ENCODE measurements around the gene HINT3.

- TF ChIP-seq, protein P1, sequence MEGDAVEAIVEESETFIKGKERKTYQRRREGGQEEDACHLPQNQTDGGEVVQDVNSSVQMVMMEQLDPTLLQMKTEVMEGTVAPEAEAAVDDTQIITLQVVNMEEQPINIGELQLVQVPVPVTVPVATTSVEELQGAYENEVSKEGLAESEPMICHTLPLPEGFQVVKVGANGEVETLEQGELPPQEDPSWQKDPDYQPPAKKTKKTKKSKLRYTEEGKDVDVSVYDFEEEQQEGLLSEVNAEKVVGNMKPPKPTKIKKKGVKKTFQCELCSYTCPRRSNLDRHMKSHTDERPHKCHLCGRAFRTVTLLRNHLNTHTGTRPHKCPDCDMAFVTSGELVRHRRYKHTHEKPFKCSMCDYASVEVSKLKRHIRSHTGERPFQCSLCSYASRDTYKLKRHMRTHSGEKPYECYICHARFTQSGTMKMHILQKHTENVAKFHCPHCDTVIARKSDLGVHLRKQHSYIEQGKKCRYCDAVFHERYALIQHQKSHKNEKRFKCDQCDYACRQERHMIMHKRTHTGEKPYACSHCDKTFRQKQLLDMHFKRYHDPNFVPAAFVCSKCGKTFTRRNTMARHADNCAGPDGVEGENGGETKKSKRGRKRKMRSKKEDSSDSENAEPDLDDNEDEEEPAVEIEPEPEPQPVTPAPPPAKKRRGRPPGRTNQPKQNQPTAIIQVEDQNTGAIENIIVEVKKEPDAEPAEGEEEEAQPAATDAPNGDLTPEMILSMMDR (IDR thresholded peaks at IDR 0.05): no peak
- no peak for TF ChIP-seq POLR2AphosphoS5 (IDR thresholded peaks at IDR 0.05)
Observed at GRCh38 chr6:125985979-125986300, 29.4 kb downstream of the HINT3 start.

Measured in gastroesophageal sphincter (tissue), 3 donors.